T-helper 2 cell treated with Interferon-gamma antibody and Interleukin-4, amounts not matched to agents 5 μg/mL and 100 μg/mL, for 36 hours (primary cell): Measurements from ENCODE around the gene FKBP1A.
A peak's percentile ranks its signal among the peaks of the same experiment; 100 is the strongest.
"Not testable (repeated sequence)": the region's sequence is repeated elsewhere in the genome, so short reads cannot be mapped to it uniquely, and the experiment has no call there.

Experiments used
- DNase-seq: peaks from one replicate; pipeline ENCODE4 v3.0.0; 2021; ENCODE audit warnings: low spot score
- H3K27ac Mint-ChIP-seq: one replicate; pipeline ENCODE4 v1.8.0; 2021; ENCODE audit warnings: mild to moderate bottlenecking, mixed read lengths
- H3K27me3 Mint-ChIP-seq: one replicate; pipeline ENCODE4 v1.8.0; 2021; ENCODE audit warnings: low read depth, mixed read lengths
- H3K36me3 Mint-ChIP-seq: one replicate; pipeline ENCODE4 v1.8.0; 2021; ENCODE audit warnings: low read depth, mixed read lengths
- H3K4me1 Mint-ChIP-seq: one replicate; pipeline ENCODE4 v1.8.0; 2021; ENCODE audit warnings: low read depth, mixed read lengths
- H3K4me3 Mint-ChIP-seq: one replicate; pipeline ENCODE4 v1.8.0; 2022; ENCODE audit warnings: mild to moderate bottlenecking, moderate library complexity, mixed read lengths
- H3K9me3 Mint-ChIP-seq: one replicate; pipeline ENCODE4 v1.8.0; 2021; ENCODE audit warnings: mixed read lengths

FKBP1A gene

GRCh38 chr20:1401451-1401907, 8.6 kb upstream of the FKBP1A start:
- DNase-seq = no peak
- H3K36me3 Mint-ChIP-seq = peaks cover 2% of the 10 kb centered on the region
- no peak overlapping the region for H3K27ac Mint-ChIP-seq
- peaks cover 16% of the 10 kb centered on the region for H3K4me1 Mint-ChIP-seq
- H3K9me3 Mint-ChIP-seq = peaks cover 18% of the 10 kb centered on the region
- H3K27me3 Mint-ChIP-seq = peaks cover 8% of the 10 kb centered on the region
- no peak overlapping the region for H3K4me3 Mint-ChIP-seq

- Mint-ChIP-seq H3K4me1 (peaks cover 24% of the 10 kb centered on the region), H3K27me3 (peaks cover 14% of the 10 kb centered on the region), H3K9me3 (peaks cover 20% of the 10 kb centered on the region)
- H3K4me3 Mint-ChIP-seq, H3K36me3 Mint-ChIP-seq, DNase-seq, H3K27ac Mint-ChIP-seq: not testable (repeated sequence)
Measured at GRCh38 chr20:1399678-1400366, 7.0 kb upstream of the FKBP1A start.

- H3K27me3 Mint-ChIP-seq = peaks cover 16% of the 10 kb centered on the region
- not testable (repeated sequence) for H3K4me3 Mint-ChIP-seq
Measured at GRCh38 chr20:1398185-1398584, 5.3 kb upstream of the FKBP1A start.

DNA sequence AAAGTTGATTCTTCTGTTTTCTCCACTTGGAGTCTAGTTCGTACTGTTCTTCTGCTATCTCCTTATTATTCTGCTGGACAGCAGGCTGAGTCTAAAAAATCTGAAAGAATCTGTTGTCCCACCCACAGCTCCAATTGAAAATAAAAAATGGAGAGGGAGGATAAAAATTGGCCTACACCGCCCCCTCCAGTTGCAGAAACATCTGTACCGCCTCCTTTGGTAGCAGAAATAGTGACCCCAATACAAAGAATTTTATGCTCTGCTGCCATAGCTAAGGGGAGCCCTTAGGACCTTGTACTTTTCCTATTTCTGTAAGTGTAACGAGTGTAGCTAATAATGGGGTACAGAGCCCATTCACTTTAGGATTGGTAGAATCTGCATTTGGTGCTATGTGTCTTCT, 4.9 kb upstream of the FKBP1A start:
- peaks cover 16% of the 10 kb centered on the region for H3K27me3 Mint-ChIP-seq
- H3K9me3 Mint-ChIP-seq = peaks cover 15% of the 10 kb centered on the region
- H3K4me3 Mint-ChIP-seq = no peak overlapping the region
- H3K36me3 Mint-ChIP-seq = peaks cover 2% of the 10 kb centered on the region
- H3K27ac Mint-ChIP-seq = no peak overlapping the region
- no peak for DNase-seq
- peaks cover 35% of the 10 kb centered on the region for H3K4me1 Mint-ChIP-seq

More at GRCh38 chr20:1398185-1398584, 5.3 kb upstream of the FKBP1A start:
- not testable (repeated sequence) for H3K36me3 Mint-ChIP-seq, DNase-seq, H3K27ac Mint-ChIP-seq
- H3K9me3 Mint-ChIP-seq = peaks cover 17% of the 10 kb centered on the region
- H3K4me1 Mint-ChIP-seq = peaks cover 34% of the 10 kb centered on the region

DNA sequence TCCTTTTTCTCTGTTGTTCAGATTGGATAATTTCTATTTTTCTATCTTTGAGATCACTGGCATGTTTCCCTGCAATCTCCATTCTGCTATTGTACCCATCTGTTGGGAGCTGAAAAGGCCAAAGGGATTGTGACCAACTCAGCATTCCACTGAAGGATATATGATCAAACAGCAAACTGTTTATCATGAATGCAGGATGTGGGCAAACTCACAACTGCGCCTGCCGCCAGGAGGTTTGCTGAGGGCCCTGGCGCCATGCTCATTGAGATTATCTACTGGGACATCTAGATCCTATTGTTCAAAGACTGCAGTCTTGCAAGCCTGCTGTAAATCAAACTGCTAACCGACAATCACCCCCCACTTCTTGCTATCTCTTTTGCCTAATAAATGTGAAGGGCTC, 3.8 kb upstream of the FKBP1A start:
- no peak for DNase-seq
- H3K27ac Mint-ChIP-seq = no peak overlapping the region
- peaks cover 6% of the 10 kb centered on the region for H3K36me3 Mint-ChIP-seq
- H3K4me1 Mint-ChIP-seq = peaks cover 31% of the 10 kb centered on the region
- H3K4me3 Mint-ChIP-seq = no peak overlapping the region
- peaks cover 16% of the 10 kb centered on the region for H3K27me3 Mint-ChIP-seq
- peaks cover 10% of the 10 kb centered on the region for H3K9me3 Mint-ChIP-seq

DNA sequence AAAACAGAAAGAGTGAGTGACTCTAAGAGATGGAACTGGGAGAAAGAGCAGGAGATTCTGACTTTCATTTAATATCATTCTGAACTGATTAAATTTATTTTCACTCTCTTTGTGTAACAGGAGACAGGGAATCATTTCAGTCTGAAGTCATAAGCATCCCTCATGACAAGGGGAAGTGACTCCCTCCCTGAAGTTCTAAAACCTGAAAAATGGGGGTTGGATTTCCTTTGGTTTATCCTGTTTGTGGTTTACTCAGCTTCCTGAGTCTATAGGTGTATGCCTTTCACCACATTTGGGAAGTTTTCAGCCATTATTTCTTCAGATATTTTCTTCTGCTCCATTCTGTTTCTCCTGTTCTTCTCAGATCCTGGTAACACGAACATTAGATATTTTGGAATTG, 3.4 kb upstream of the FKBP1A start:
- no peak for DNase-seq
- H3K27me3 Mint-ChIP-seq = peaks cover 16% of the 10 kb centered on the region
- H3K4me1 Mint-ChIP-seq = peaks cover 34% of the 10 kb centered on the region
- H3K9me3 Mint-ChIP-seq = peaks cover 10% of the 10 kb centered on the region
- H3K36me3 Mint-ChIP-seq = peaks cover 8% of the 10 kb centered on the region
- H3K4me3 Mint-ChIP-seq = no peak overlapping the region
- H3K27ac Mint-ChIP-seq = no peak overlapping the region

GRCh38 chr20:1394686-1395085, 1.8 kb upstream of the FKBP1A start:
- Mint-ChIP-seq H3K36me3 (peaks cover 18% of the 10 kb centered on the region), H3K27me3 (peaks cover 16% of the 10 kb centered on the region), H3K4me1 (peaks cover 47% of the 10 kb centered on the region), H3K4me3 (no peak overlapping the region), H3K9me3 (peaks cover 10% of the 10 kb centered on the region), H3K27ac (no peak overlapping the region)
- no peak for DNase-seq

DNA sequence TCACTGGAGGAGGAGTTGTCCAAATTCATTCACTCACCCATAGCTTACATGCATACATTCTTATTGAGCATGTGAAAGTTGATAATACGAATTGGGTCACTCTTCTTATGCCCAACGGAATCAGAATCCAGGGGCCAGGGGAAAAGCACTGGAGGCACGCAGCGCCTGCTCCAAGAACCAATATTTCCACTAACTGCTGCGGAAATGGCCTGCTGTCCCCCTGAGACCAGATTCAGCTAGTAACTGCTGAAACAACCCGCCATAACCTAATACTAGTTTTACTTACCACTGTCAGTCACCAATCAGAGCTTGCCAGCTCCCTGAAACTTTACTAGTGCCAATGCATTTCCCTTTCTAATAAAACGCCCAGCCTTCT, 641 bp upstream of the FKBP1A start:
- H3K4me1 Mint-ChIP-seq = peaks cover 55% of the 10 kb centered on the region
- peak overlapping the region; percentile 82 for H3K27ac Mint-ChIP-seq
- no peak for DNase-seq
- peaks cover 21% of the 10 kb centered on the region for H3K36me3 Mint-ChIP-seq
- H3K4me3 Mint-ChIP-seq = peak overlapping the region; percentile 90
- H3K9me3 Mint-ChIP-seq = peaks cover 10% of the 10 kb centered on the region
- peaks cover 16% of the 10 kb centered on the region for H3K27me3 Mint-ChIP-seq

- H3K9me3 Mint-ChIP-seq = peaks cover 10% of the 10 kb centered on the region
- DNase-seq = no peak
- H3K4me3 Mint-ChIP-seq = peak overlapping the region; percentile 94
- peaks cover 16% of the 10 kb centered on the region for H3K27me3 Mint-ChIP-seq
- peaks cover 64% of the 10 kb centered on the region for H3K4me1 Mint-ChIP-seq
- peak overlapping the region; percentile 83 for H3K27ac Mint-ChIP-seq
- peaks cover 24% of the 10 kb centered on the region for H3K36me3 Mint-ChIP-seq
Measured at GRCh38 chr20:1392443-1392692, 486 bp downstream of the FKBP1A start.

DNA sequence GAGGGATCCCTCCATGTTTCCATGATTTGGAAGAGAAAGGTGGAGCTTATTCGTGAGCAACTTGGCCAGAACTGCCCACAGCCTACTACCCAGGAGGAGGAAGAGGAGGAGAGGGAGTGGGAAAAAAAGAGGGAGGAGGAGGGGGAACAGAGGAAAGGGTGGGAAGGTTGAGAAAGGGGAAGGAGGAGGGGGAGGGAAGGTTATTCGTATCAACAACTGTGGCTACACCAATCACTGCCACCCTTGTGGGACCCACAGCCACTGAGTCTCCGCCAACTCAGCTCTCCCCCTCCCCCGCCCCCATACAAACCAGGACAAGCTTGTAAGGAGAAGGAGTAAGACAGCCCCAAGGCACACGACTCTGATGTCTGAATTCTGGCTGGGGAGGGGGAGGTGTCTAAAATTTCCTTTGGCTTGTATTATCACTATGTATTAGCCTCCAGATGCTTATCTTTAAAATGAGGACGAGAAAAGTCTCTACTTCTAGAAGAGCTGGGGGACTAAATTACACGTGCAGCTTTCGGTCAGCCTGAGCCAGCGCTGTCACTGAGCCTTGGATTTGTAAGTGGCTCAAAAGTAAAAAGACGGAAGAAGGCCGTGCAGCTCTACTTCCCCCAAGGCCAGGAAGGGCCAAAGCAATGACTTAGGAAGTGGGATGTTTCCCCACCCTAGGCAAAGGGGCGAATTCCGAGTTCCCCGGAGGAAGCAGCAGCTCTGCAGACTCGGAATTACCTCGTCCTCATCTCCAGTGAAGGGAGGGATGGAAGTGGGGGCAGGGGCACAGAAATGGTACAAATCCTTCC, 1.0 kb downstream of the FKBP1A start:
- H3K27me3 Mint-ChIP-seq = peaks cover 14% of the 10 kb centered on the region
- peaks cover 24% of the 10 kb centered on the region for H3K36me3 Mint-ChIP-seq
- DNase-seq = no peak
- H3K4me1 Mint-ChIP-seq = peaks cover 61% of the 10 kb centered on the region
- H3K27ac Mint-ChIP-seq = peak overlapping the region; percentile 83
- peak overlapping the region; percentile 94 for H3K4me3 Mint-ChIP-seq
- peaks cover 6% of the 10 kb centered on the region for H3K9me3 Mint-ChIP-seq

GRCh38 chr20:1390581-1391403, 2.1 kb downstream of the FKBP1A start:
- Mint-ChIP-seq H3K36me3 (peaks cover 33% of the 10 kb centered on the region), H3K4me1 (peaks cover 62% of the 10 kb centered on the region), H3K27ac (peak overlapping the region; percentile 83), H3K9me3 (no peaks in the 10 kb centered on the region), H3K27me3 (peaks cover 12% of the 10 kb centered on the region), H3K4me3 (peak overlapping the region; percentile 94)
- DNase-seq = peak; percentile 16

GRCh38 chr20:1389703-1390580, 2.9 kb downstream of the FKBP1A start:
- Mint-ChIP-seq H3K4me3 (peak overlapping the region; percentile 94), H3K4me1 (peaks cover 63% of the 10 kb centered on the region), H3K27ac (peak overlapping the region; percentile 83), H3K36me3 (peaks cover 38% of the 10 kb centered on the region), H3K27me3 (peaks cover 4% of the 10 kb centered on the region), H3K9me3 (no peaks in the 10 kb centered on the region)
- no peak for DNase-seq

GRCh38 chr20:1388741-1389483, 3.9 kb downstream of the FKBP1A start:
- no peak for DNase-seq
- H3K36me3 Mint-ChIP-seq = peaks cover 39% of the 10 kb centered on the region
- H3K27ac Mint-ChIP-seq = peak overlapping the region; percentile 87
- peak overlapping the region; percentile 87 for H3K4me3 Mint-ChIP-seq
- peaks cover 64% of the 10 kb centered on the region for H3K4me1 Mint-ChIP-seq
- no peaks in the 10 kb centered on the region for H3K9me3 Mint-ChIP-seq
- H3K27me3 Mint-ChIP-seq = no peaks in the 10 kb centered on the region
